OCI-LY3 (cell line): ENCODE data around the gene CTDSPL.

Experiments
- H2AFZ ChIP-seq: fragments of 200-600, 300-600 bp; shearing (Covaris generic); 2 replicates; pipeline ENCODE4 v1.6.0; 2014; ENCODE audit warnings: antibody characterized with exemption, low read depth, low read length
- H3K27ac ChIP-seq: fragments of 200-600, 300-600 bp; sonication (generic); 2 replicates; pipeline ENCODE4 v1.5.1; 2014; ENCODE audit warnings: mild to moderate bottlenecking, low read length, moderate library complexity, mixed read lengths
- H3K27me3 ChIP-seq: fragments of 200-600, 300-600 bp; sonication (generic); 2 replicates; pipeline ENCODE4 v1.6.1; 2014; ENCODE audit warnings: low read depth, low read length, mixed read lengths
- H3K36me3 ChIP-seq: fragments of 200-600, 300-600 bp; sonication (generic); replicated peaks from 2 replicates; pipeline ENCODE3; 2014; ENCODE audit warnings: low read depth, low read length, mixed read lengths
- H3K4me1 ChIP-seq: fragments of 300-600, 200-600 bp; sonication (generic); 2 replicates; pipeline ENCODE4 v1.6.1; 2014; ENCODE audit warnings: low read length, mixed read lengths
- H3K4me2 ChIP-seq: fragments of 200-600, 300-600 bp; sonication (generic); 2 replicates; pipeline ENCODE4 v1.6.1; 2014; ENCODE audit warnings: low read length, mixed read lengths
- H3K4me3 ChIP-seq: fragments of 300-600, 200-600 bp; sonication (generic); 2 replicates; pipeline ENCODE4 v1.5.1; 2014; ENCODE audit warnings: antibody characterized with exemption, mild to moderate bottlenecking, low read length, moderate library complexity
- H3K79me2 ChIP-seq: fragments of 300-600, 200-600 bp; shearing (Covaris generic); 2 replicates; pipeline ENCODE4 v1.6.1; 2014; ENCODE audit warnings: mild to moderate bottlenecking, low read length, mixed read lengths
- H3K9ac ChIP-seq: fragments of 300-600, 200-600 bp; shearing (Covaris generic); 2 replicates; pipeline ENCODE4 v1.6.0; 2014; ENCODE audit warnings: mild to moderate bottlenecking, low read length, moderate library complexity
- H3K9me3 ChIP-seq: fragments of 200-600, 300-600 bp; shearing (Covaris generic); 2 replicates; pipeline ENCODE4 v1.6.1; 2014; ENCODE audit warnings: low read length, mixed read lengths; ENCODE audit not compliant: insufficient read depth
- H4K20me1 ChIP-seq: fragments of 200-600, 300-600 bp; sonication (generic); 2 replicates; pipeline ENCODE4 v1.6.1; 2016; ENCODE audit warnings: low read length, mixed read lengths; ENCODE audit not compliant: insufficient read depth
- CTCF ChIP-seq: fragments of 200-600, 300-600 bp; sonication (generic); IDR thresholded peaks from 2 replicates; pipeline ENCODE4 v1.5.1; 2014; ENCODE audit warnings: antibody characterized with exemption, low read length, low read depth
- EZH2phosphoT487 ChIP-seq: fragments of 200-600 bp; shearing (Covaris generic); IDR thresholded peaks from 2 replicates; pipeline ENCODE4 v1.6.1; 2018; ENCODE audit warnings: antibody characterized with exemption, mixed run types, low read depth

The CTDSPL gene

GRCh38 chr3:37816271-37816670 lies 45.4 kb upstream of the CTDSPL start:
- TF ChIP-seq CTCF (no peak), EZH2phosphoT487 (no peak)
- Histone ChIP-seq H3K9ac (no peak overlapping the region), H3K36me3 (no peaks in the 10 kb centered on the region), H2AFZ (no peak overlapping the region), H3K9me3 (no peaks in the 10 kb centered on the region), H3K79me2 (no peaks in the 10 kb centered on the region), H3K27ac (no peak overlapping the region), H3K4me3 (no peak overlapping the region), H3K4me2 (no peak overlapping the region), H3K4me1 (peaks cover 17% of the 10 kb centered on the region), H3K27me3 (peaks cover 21% of the 10 kb centered on the region), H4K20me1 (no peaks in the 10 kb centered on the region)

DNA sequence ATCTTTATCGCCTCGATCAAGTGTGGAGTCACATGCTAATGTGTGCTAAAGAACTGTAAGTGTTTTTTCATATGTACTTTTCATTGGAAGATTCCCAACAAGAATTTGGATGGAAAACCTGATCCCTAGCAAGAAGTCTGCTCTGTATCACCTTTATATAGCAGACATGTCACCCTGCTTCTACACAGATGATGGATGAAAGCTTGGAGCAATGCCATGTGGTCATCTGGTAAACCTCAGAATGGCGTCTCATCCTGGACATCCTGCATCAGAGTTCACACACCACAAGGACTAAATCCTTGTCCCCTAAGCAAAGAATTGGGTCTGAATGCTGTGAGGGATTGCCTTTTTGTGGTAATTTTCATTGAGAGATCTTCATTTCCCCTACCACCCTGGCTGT lies 42.1 kb upstream of the CTDSPL start:
- Histone ChIP-seq H3K27ac (no peak overlapping the region), H3K9me3 (no peaks in the 10 kb centered on the region), H3K9ac (no peak overlapping the region), H2AFZ (no peak overlapping the region), H3K4me3 (no peak overlapping the region), H3K27me3 (peaks cover 46% of the 10 kb centered on the region), H3K4me1 (no peaks in the 10 kb centered on the region), H3K79me2 (no peaks in the 10 kb centered on the region), H3K4me2 (no peak overlapping the region), H4K20me1 (no peaks in the 10 kb centered on the region), H3K36me3 (no peaks in the 10 kb centered on the region)
- no peak for TF ChIP-seq CTCF
- TF ChIP-seq EZH2phosphoT487: no peak

GRCh38 chr3:37820286-37820685 lies 41.4 kb upstream of the CTDSPL start:
- Histone ChIP-seq H3K4me1 (no peaks in the 10 kb centered on the region), H2AFZ (no peak overlapping the region), H3K9me3 (no peaks in the 10 kb centered on the region), H3K79me2 (no peaks in the 10 kb centered on the region), H3K27ac (no peak overlapping the region), H3K4me2 (no peak overlapping the region), H3K4me3 (no peak overlapping the region), H3K36me3 (no peaks in the 10 kb centered on the region), H3K9ac (no peak overlapping the region), H3K27me3 (peaks cover 52% of the 10 kb centered on the region), H4K20me1 (no peaks in the 10 kb centered on the region)
- TF ChIP-seq CTCF (no peak), EZH2phosphoT487 (no peak)

- Histone ChIP-seq H3K27me3 (peaks cover 55% of the 10 kb centered on the region), H3K79me2 (no peaks in the 10 kb centered on the region), H3K4me1 (no peaks in the 10 kb centered on the region), H3K36me3 (no peaks in the 10 kb centered on the region), H4K20me1 (no peaks in the 10 kb centered on the region), H3K27ac (no peak overlapping the region), H2AFZ (no peak overlapping the region), H3K4me3 (no peak overlapping the region), H3K9me3 (no peaks in the 10 kb centered on the region), H3K9ac (no peak overlapping the region), H3K4me2 (no peak overlapping the region)
- no peak for TF ChIP-seq EZH2phosphoT487
- no peak for TF ChIP-seq CTCF
Observed at GRCh38 chr3:37823189-37823588, 38.5 kb upstream of the CTDSPL start.
